GM23338 (cell line): ENCODE data around the gene MFRP. TPM values are rescaled to one million over a fixed set of nuclear protein-coding genes. Genes with fewer than 3 reads are reported as not detected.

Experiments used
- ATAC-seq: fragments of 200-7000 bp; cut with Tn5 transposase; 3 replicates; pipeline ENCODE4 v1.9.1; 2020
- DNase-seq: peaks from one replicate; pipeline ENCODE4 v3.0.0-alpha.2; 2015; ENCODE audit warnings: low spot score
- H2AFZ ChIP-seq: fragments of 200-600 bp; sonication (generic); 2 replicates; pipeline ENCODE4 v1.8.0; 2016; ENCODE audit warnings: antibody characterized with exemption, mild to moderate bottlenecking, moderate library complexity
- H3F3A ChIP-seq: fragments of 200-600 bp; sonication (generic); replicated peaks from 2 replicates; pipeline ENCODE4 v1.8.0; 2017; ENCODE audit warnings: antibody characterized with exemption, mixed run types, low read depth
- H3K27ac ChIP-seq: fragments of 200-600 bp; sonication (generic); 2 replicates; pipeline ENCODE4 v1.6.1; 2016; ENCODE audit warnings: low read depth
- H3K27me3 ChIP-seq: fragments of 200-600 bp; sonication (generic); 2 replicates; pipeline ENCODE4 v1.8.0; 2016; ENCODE audit warnings: mild to moderate bottlenecking, mixed run types, moderate library complexity; ENCODE audit not compliant: insufficient read depth
- H3K36me3 ChIP-seq: fragments of 200-600 bp; sonication (generic); 2 replicates; pipeline ENCODE4 v1.8.0; 2016; ENCODE audit warnings: mild to moderate bottlenecking; ENCODE audit not compliant: insufficient read depth
- H3K4me1 ChIP-seq: fragments of 200-600 bp; sonication (generic); 2 replicates; pipeline ENCODE4 v1.8.0; 2016; ENCODE audit warnings: mild to moderate bottlenecking, moderate library complexity; ENCODE audit not compliant: insufficient read depth
- H3K4me2 ChIP-seq: fragments of 200-600 bp; sonication (generic); 2 replicates; pipeline ENCODE4 v1.7.1; 2017; ENCODE audit warnings: mixed run types
- H3K4me3 ChIP-seq: fragments of 200-600 bp; sonication (generic); 2 replicates; pipeline ENCODE4 v1.6.1; 2016; ENCODE audit warnings: mixed run types
- H3K79me2 ChIP-seq: fragments of 200-600 bp; sonication (generic); replicated peaks from 2 replicates; pipeline ENCODE4 v1.8.0; 2017; ENCODE audit warnings: mild to moderate bottlenecking; ENCODE audit not compliant: insufficient read depth
- H3K9me2 ChIP-seq: fragments of 200-600 bp; sonication (generic); 2 replicates; pipeline ENCODE4 v1.8.0; 2017; ENCODE audit not compliant: insufficient read depth
- H4K20me1 ChIP-seq: fragments of 200-600 bp; sonication (generic); replicated peaks from 2 replicates; pipeline ENCODE4 v1.8.0; 2017; ENCODE audit warnings: mild to moderate bottlenecking; ENCODE audit not compliant: insufficient read depth
- H3K27ac Mint-ChIP-seq: 2 replicates; pipeline ENCODE4 v1.8.0; 2020; ENCODE audit warnings: inconsistent platforms, mild to moderate bottlenecking, moderate library complexity, mixed read lengths
- H3K27me3 Mint-ChIP-seq: 3 replicates; pipeline ENCODE4 v1.8.0; 2022; ENCODE audit warnings: low read depth, mild to moderate bottlenecking, moderate library complexity, mixed read lengths, inconsistent platforms; ENCODE audit not compliant: insufficient read depth, poor library complexity
- H3K36me3 Mint-ChIP-seq: 3 replicates; pipeline ENCODE4 v1.8.0; 2021; ENCODE audit warnings: low read depth, mild to moderate bottlenecking, inconsistent platforms, moderate library complexity, mixed read lengths
- H3K4me1 Mint-ChIP-seq: 3 replicates; pipeline ENCODE4 v1.8.0; 2020; ENCODE audit warnings: mild to moderate bottlenecking, inconsistent platforms, mixed read lengths
- H3K4me3 Mint-ChIP-seq: 3 replicates; pipeline ENCODE4 v1.8.0; 2021; ENCODE audit warnings: moderate library complexity, mild to moderate bottlenecking, inconsistent platforms, mixed read lengths
- H3K9me3 Mint-ChIP-seq: 3 replicates; pipeline ENCODE4 v1.8.0; 2020; ENCODE audit warnings: moderate library complexity, mild to moderate bottlenecking, inconsistent platforms, mixed read lengths
- CREB1 ChIP-seq: fragments of 250-450 bp; sonication (Bioruptor Pico); IDR thresholded peaks from 2 replicates; pipeline ENCODE4 v1.5.0; 2020; ENCODE audit warnings: low read depth, mild to moderate bottlenecking, moderate library complexity
- ETS1 ChIP-seq: IDR thresholded peaks from 2 replicates; pipeline ENCODE4 v1.6.1; 2016; ENCODE audit warnings: antibody characterized with exemption
- EZH2 ChIP-seq: fragments of 200-600 bp; sonication (generic); IDR thresholded peaks from one replicate; pipeline ENCODE4 v1.8.0; 2017; ENCODE audit warnings: antibody characterized with exemption, mild to moderate bottlenecking, low read depth; ENCODE audit not compliant: unreplicated experiment
- EZH2phosphoT487 ChIP-seq: fragments of 200-600 bp; sonication (generic); IDR thresholded peaks from one replicate; pipeline ENCODE4 v1.8.1; 2018; ENCODE audit warnings: antibody characterized with exemption; ENCODE audit not compliant: unreplicated experiment
- JUNB ChIP-seq: IDR thresholded peaks from one replicate; pipeline ENCODE4 v1.6.1; 2016; ENCODE audit warnings: antibody characterized with exemption; ENCODE audit not compliant: unreplicated experiment
- NANOG ChIP-seq: IDR thresholded peaks from 2 replicates; pipeline ENCODE4 v1.6.1; 2016; ENCODE audit warnings: antibody characterized with exemption, borderline replicate concordance
- POLR2AphosphoS5 ChIP-seq: IDR thresholded peaks from 2 replicates; pipeline ENCODE4 v1.6.1; 2016; ENCODE audit warnings: antibody characterized with exemption, low read depth
- REST ChIP-seq: IDR thresholded peaks from one replicate; pipeline ENCODE4 v1.6.1; 2018; ENCODE audit warnings: antibody characterized with exemption; ENCODE audit not compliant: unreplicated experiment
- STAT1 ChIP-seq: IDR thresholded peaks from one replicate; pipeline ENCODE4 v1.6.1; 2016; ENCODE audit warnings: antibody characterized with exemption; ENCODE audit not compliant: unreplicated experiment
- ZNF114 ChIP-seq: fragments of 250-450 bp; sonication (Bioruptor Pico); IDR thresholded peaks from 2 replicates; pipeline ENCODE4 v1.5.0; 2020; ENCODE audit warnings: mild to moderate bottlenecking, moderate library complexity
- ZNF462 ChIP-seq: fragments of 250-450 bp; sonication (Bioruptor Pico); IDR thresholded peaks from 2 replicates; pipeline ENCODE4 v1.5.0; 2020; ENCODE audit warnings: mild to moderate bottlenecking, moderate library complexity
- polyA plus RNA-seq: library from polyadenylated mRNA; unstranded; fragments of >200 nt; fragmentation: Nextera tagmentation; extraction: Ambion mirVana; gene quantifications from 2 replicates; pipeline ENCODE4 v1.2.1, GENCODE V29; 2016
- total RNA-seq: library from RNA; depleted of rRNA; stranded (reverse); fragments of >200 nt; shearing (Covaris generic); gene quantifications from 2 replicates; pipeline ENCODE4 v1.2.3, GENCODE V29; 2014

MFRP gene
- total and polyA plus RNA-seq, 2 experiments from 2014 or later, result 0.03 TPM; not detected in 1

GRCh38 chr11:119345685-119346084, 820 bp downstream of the MFRP start:
- Histone ChIP-seq H3K4me1 (peaks cover 9% of the 10 kb centered on the region), H3K4me3 (no peak overlapping the region), H3F3A (no peaks in the 10 kb centered on the region), H3K36me3 (no peaks in the 10 kb centered on the region), H3K4me2 (no peak overlapping the region), H3K27me3 (peaks cover 26% of the 10 kb centered on the region), H3K9me2 (no peaks in the 10 kb centered on the region), H3K79me2 (no peaks in the 10 kb centered on the region), H4K20me1 (no peaks in the 10 kb centered on the region), H3K27ac (no peak overlapping the region), H2AFZ (no peak overlapping the region)
- no peaks in the 10 kb centered on the region for H3K36me3 Mint-ChIP-seq
- H3K9me3 Mint-ChIP-seq, result no peaks in the 10 kb centered on the region
- H3K4me3 Mint-ChIP-seq, result no peak overlapping the region
- no peak for ATAC-seq
- peaks cover 13% of the 10 kb centered on the region for H3K4me1 Mint-ChIP-seq
- peaks cover 28% of the 10 kb centered on the region for H3K27me3 Mint-ChIP-seq
- no peak for DNase-seq
- no peak for TF ChIP-seq POLR2AphosphoS5
- no peak for TF ChIP-seq ZNF462 (CRISPR knock-in tag)
- TF ChIP-seq EZH2phosphoT487, result no peak
- TF ChIP-seq CREB1, result no peak
- no peak for TF ChIP-seq ETS1
- no peak for TF ChIP-seq EZH2
- TF ChIP-seq JUNB, result no peak
- TF ChIP-seq REST, result no peak
- no peak for TF ChIP-seq STAT1
- TF ChIP-seq NANOG, result no peak
- no peak for TF ChIP-seq ZNF114 (CRISPR knock-in tag)
- H3K27ac Mint-ChIP-seq, result no peak overlapping the region
